ENCODE measurements around the gene GRID2.
"Not testable (repeated sequence)": the region's sequence is repeated elsewhere in the genome, so short reads cannot be mapped to it uniquely, and the experiment has no call there.

The GRID2 gene

GRCh38 chr4:93221771-93222170 lies 918.0 kb downstream of the GRID2 start:
- no peak for DNase-seq

DNA sequence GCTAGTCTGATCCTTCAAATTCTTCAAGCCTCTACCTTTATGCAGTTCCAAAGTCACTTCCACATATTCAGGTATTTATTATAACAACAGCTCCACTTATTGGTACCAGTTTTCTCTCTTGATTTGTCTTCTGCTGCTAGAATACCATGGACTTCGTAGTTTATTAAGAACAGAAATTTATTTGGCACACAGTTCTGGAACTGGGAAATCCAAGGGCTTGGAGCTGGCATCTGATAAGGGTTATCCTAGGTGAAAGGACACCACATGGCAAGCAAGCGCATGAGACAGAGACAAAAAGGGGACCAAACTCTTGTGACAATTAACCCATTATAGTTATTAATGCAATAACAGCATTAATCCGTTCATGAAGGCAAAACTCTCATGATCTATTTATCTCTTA lies 924.3 kb downstream of the GRID2 start:
- DNase-seq, result no peak

GRCh38 chr4:93232883-93233282 lies 929.1 kb downstream of the GRID2 start:
- DNase-seq, result no peak

DNA sequence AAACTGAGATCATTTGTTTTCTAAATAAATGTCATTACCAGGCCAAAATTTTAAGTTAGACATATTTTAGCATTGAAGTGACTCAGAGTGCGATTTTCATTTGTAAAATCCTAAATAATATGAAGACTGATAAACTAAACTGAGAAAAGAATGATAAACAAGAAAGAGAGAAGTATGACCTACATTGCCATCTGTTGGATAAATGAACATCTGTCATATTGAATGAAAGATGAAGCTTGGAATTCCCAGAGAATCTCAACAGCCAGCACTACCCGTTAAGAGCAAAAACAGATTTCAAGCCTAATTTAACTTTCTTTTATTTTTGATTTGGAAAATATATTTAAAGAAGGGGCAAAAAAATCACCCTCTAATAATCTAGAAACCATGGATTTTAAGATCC lies 933.8 kb downstream of the GRID2 start:
- peak; percentile 22 for DNase-seq

DNA sequence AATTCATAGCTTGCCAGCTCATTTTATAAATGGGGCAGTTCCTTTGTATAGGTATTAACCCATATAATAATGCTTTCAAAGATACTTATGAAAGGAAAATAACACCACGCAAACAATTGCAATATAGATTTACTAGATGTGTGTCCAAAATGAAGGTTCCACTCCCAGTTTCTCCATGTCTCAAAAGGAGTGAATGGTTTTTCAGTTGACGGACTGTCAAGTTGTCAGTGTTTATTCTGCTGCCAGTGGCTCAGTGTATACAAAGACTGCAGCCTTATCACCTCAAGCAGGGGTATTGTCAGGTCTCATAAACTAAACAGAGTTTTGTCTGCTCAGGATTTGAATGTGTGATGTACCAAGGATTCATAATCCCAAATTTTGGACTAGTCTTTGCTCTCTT lies 939.5 kb downstream of the GRID2 start:
- no peak for DNase-seq

GRCh38 chr4:93261207-93261606 lies 957.4 kb downstream of the GRID2 start:
- DNase-seq, result no peak

DNA sequence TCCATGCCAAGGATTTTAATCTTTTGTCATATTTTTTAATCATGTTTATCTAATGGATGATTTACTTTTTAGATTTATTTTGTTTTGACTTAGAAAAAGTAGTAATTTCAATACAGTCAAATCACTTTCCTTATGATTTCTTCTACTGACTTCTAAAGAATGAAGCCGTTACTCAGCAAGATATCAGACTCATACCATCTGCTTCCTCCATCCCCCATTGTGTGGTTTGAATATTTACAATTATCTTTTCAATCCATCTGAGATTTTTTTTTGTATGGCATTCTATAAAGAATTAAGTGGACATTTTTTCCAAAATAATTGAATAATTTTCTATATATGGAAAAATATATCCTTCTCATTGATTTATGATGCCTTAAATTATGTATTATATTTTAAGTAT lies 959.4 kb downstream of the GRID2 start:
- no peak for DNase-seq

- no peak for DNase-seq
Observed at GRCh38 chr4:93267747-93268146, 964.0 kb downstream of the GRID2 start.

GRCh38 chr4:93285346-93285745 lies 981.6 kb downstream of the GRID2 start:
- DNase-seq, result no peak

GRCh38 chr4:93289241-93289640 lies 985.5 kb downstream of the GRID2 start:
- DNase-seq, result no peak

GRCh38 chr4:93289831-93290230 lies 986.1 kb downstream of the GRID2 start:
- no peak for DNase-seq

DNA sequence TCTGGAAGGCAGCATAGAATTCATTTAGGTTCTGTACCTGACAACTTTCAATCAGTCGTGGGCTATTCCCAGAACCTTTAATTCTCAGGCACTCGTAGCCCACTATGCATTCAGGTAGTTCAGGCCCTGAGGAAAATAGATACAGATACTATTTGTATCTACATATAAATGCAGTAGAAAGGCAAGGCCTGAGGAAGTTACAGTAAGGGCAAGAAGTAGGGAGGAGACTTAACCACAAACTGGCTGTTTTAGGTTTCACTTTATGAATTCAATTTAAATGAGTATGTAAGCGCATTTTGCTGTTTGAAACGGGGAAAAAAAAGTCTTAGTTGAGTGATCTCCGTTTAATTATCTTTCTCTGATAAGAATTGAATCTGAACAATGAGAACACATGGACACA lies 995.4 kb downstream of the GRID2 start:
- no peak for DNase-seq

GRCh38 chr4:93300780-93301555 lies 997.2 kb downstream of the GRID2 start:
- DNase-seq, result not testable (repeated sequence)

DNA sequence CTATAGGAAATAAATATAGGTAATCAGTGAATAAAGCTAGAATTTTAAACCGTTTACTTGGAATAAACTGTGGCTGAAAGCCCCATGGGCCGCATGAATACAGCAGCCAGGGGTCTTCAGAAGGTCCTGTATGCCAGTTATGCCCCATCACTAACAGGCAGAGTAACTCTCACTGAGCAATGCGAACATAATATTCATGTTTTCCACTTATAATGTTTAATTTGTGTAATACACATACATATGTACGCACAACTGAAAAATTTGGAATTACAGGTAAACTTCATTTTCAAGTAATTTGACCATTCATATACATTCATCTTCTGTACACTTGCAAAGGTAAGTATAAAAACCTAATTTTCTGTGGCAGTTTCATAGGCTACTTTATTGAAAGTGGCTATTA lies 998.5 kb downstream of the GRID2 start:
- DNase-seq, result no peak

DNA sequence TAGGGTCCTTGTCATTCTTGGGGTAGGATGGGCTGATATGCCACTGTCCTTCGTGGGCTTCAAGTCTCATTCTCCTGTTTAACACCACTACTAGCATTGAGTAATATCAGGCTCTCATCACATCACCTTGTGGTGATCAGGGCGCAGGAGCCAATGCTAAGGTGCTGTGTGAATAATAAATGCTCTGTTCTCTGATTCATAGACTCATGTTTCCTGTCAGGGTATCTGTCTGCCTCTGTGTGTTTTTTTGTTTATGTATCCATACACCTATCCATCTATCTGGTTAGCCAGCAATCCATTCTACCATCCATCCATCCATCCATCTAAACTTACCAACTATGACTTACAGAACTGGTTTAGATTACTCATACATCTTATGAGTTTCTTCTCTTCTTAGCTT lies 999.7 kb downstream of the GRID2 start:
- no peak for DNase-seq

DNA sequence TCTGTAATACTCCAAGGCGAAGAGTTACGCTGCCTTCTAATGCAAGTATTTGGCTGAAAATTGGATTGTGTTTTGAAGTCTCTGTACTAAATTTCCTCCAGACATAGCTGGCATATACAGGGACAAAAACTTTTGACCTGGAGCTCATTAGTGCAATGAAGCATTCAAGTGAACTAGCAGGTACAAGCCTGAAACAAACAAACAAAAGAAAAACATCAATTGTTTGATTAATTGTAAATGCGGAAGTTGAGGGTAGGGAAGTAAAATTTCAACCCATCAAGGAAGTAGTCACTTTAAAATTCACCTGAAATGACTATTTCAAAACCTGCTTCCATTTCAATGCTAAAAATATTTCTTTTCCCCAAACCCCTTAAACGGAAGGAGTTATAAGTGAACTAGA lies 1008.5 kb downstream of the GRID2 start:
- DNase-seq, result no peak

GRCh38 chr4:93313197-93313596 lies 1009.4 kb downstream of the GRID2 start:
- DNase-seq, result no peak

DNA sequence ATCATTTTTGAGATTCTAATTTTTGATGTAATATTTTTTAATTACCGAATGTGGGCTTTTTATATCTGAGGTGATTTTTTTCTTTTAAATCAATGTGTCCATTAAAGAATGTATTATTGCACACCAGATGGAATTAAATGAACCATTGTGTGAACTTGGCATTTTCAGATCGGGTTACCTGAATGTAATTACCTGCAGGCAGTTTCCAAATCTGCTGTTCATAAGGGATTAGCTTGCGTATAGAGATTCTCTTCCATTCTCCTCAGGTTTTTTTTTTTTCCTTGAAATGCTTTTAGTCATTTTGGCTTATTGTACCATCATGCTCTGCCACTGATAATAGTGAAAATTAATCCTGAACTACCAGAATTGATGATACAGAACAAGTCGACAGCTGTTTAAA lies 1013.3 kb downstream of the GRID2 start:
- DNase-seq, result peak; percentile 75

- no peak for DNase-seq
Observed at GRCh38 chr4:93317561-93317960, 1013.8 kb downstream of the GRID2 start.

GRCh38 chr4:93319041-93319440 lies 1015.3 kb downstream of the GRID2 start:
- DNase-seq, result no peak

DNA sequence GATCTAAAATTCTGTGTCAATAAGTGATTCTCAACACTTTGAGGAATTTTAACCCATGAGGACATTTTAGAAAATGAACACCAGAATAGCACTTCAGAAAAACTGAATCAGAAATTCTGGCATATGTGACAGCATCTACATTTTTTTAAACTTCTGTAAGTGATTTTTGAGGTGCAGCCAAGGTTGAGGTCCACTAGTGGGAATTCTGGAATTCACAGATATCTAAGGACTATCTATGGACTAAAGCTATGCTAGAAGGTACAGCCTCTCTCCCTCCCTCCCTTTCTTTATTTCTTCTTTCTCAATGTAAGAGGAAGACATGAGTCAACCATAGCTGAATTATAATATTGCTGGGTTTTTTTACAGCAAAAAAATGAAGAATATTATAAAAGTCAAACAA lies 1016.6 kb downstream of the GRID2 start:
- DNase-seq, result no peak

GRCh38 chr4:93327346-93327745 lies 1023.6 kb downstream of the GRID2 start:
- no peak for DNase-seq

DNA sequence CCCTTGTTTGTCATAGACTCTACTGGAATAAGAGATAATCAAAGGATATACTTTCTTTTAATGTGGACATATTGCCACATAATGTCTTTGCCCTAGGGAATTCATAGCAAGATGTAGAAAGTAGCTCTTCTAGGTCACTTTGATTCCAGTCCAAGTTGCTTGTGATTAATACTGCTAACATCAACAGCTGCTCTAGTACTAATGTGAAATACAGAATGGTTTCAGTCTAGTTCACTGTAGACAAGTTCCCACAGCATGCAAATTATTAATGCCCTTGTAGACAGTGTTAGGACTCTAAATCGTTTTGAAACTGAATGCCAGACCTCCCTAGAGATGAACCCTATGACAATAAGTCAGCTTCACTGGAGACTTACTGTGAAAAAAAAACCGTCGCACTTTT lies 1030.2 kb downstream of the GRID2 start:
- DNase-seq, result peak; percentile 6

GRCh38 chr4:93337196-93337595 lies 1033.4 kb downstream of the GRID2 start:
- no peak for DNase-seq

DNA sequence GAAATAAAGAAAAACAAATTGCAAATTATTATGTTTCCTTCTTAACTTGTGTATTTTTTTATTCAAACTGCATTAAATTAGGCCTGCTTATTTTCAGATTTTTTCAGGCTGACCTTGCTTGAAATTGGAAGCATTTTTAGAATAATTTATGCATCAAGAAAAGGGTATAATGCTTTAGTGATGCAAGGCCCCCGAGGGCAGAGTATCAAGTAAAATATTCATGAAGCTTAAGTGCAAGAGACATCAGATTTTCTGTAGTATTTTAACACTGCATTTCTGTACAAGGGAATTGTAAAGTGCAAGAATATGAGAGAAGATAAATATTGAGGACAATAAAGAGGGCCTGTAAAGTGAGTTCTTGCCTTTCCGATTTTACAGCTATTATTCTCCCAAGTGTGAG lies 1039.0 kb downstream of the GRID2 start:
- no peak for DNase-seq
